HEK293 (cell line): ENCODE measurements around the gene SLC48A1.

Experiments
- TCF7L2 ChIP-seq: IDR thresholded peaks from 2 replicates; pipeline ENCODE4 v1.6.1; 2011; ENCODE audit warnings: low read depth, mild to moderate bottlenecking, inconsistent platforms, low read length, moderate library complexity, borderline replicate concordance
- ZBTB20 ChIP-seq: fragments of 450-650 bp; formaldehyde crosslinking; IDR thresholded peaks from 2 replicates; pipeline ENCODE4 v1.5.1; 2016; ENCODE audit warnings: missing biosample characterization, missing genetic modification characterization
- ZBTB26 ChIP-seq: fragments of 450-650 bp; formaldehyde crosslinking; optimal IDR thresholded peaks from 2 replicates; pipeline ENCODE3; 2016; ENCODE audit warnings: missing biosample characterization, mild to moderate bottlenecking, missing genetic modification characterization
- ZBTB48 ChIP-seq: fragments of 450-650 bp; formaldehyde crosslinking; IDR thresholded peaks from 2 replicates; pipeline ENCODE4 v1.5.1; 2016; ENCODE audit warnings: missing biosample characterization, missing genetic modification characterization
- ZNF19 ChIP-seq: fragments of 450-650 bp; formaldehyde crosslinking; IDR thresholded peaks from 2 replicates; pipeline ENCODE4; 2016; ENCODE audit warnings: missing biosample characterization, missing genetic modification characterization, low read depth
- ZNF558 ChIP-seq: fragments of 450-650 bp; formaldehyde crosslinking; IDR thresholded peaks from 2 replicates; pipeline ENCODE4 v1.5.1; 2016; ENCODE audit warnings: missing biosample characterization, missing genetic modification characterization

- TF ChIP-seq ZNF19 (tag by site-specific recombination) (no peak), TCF7L2 (no peak), ZBTB26 (tag by site-specific recombination) (no peak), ZBTB20 (tag by site-specific recombination) (no peak), ZBTB48 (tag by site-specific recombination) (no peak), ZNF558 (tag by site-specific recombination) (no peak)
These were observed 28.9 kb upstream of the SLC48A1 start for GRCh38 chr12:47744005-47744651.
